Measurements from ENCODE around the gene GP1BA. TPM values are rescaled to one million over a fixed set of nuclear protein-coding genes. Genes with fewer than 3 reads are reported as not detected.
"Not testable (repeated sequence)": the region's sequence is repeated elsewhere in the genome, so short reads cannot be mapped to it uniquely, and the experiment has no call there.

Gene GP1BA
- total and polyA plus RNA-seq, 10 of the 15 experiments (the other 5 are each of a cell fraction or from before 2014, with no cell fraction given): 0.04 to 0.67 (median 0.28) TPM; not detected in 1

DNA sequence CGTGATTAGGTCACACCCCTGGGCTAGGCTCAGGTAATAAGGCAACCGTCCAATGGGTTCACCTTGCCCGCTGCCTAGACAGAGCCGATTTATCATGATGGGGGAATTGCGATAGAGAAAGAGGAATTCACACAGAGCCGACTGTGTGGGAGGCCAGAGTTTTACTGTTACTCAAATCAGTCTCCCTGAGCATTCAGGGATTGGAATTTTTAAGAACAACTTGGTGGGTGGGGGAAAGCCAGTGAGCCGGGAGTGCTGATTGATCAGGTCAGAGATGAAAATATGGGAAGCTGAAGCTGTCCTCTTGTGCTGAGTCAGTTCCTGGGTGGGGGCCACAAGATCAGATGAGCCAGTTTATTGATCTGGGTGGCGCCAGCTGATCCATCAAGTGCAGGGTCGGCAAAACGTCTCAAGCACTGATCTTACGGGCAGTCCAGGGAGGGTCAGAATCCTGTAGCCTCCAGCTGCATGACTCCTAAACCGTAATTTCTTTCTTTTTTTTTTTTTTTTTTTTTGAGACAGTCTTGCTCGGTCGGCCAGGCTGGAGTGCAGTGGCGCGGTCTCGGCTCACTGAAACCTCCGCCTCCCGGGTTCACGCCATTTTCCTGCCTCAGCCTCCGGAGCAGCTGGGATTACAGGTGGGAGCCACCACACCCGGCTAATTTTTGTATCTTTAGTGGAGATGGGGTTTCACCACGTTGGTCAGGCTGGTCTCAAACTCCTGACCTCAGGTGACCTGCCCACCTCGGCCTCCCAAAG is 5.3 kb upstream of the GP1BA start:
- WGBS (ENCODE audit: insufficient coverage, insufficient replicate concordance, low lambda C conversion rate, missing lambda C conversion rate): 88% methylated on average over 22 of the region's 24 CpGs
- H4K20me1 ChIP-seq (ENCODE audit: control insufficient read depth, insufficient read depth); FAIRE-seq; H3K27ac ChIP-seq (ENCODE audit: control insufficient read depth, insufficient read depth); RAD21 ChIA-PET (ENCODE audit: unreplicated experiment); H3K79me2 ChIP-seq (ENCODE audit: control insufficient read depth, insufficient read depth, low read length); H3K9ac ChIP-seq (ENCODE audit: control insufficient read depth, insufficient read depth, low read length); H3K27me3 ChIP-seq (replicated peaks in 1 of 2; ENCODE audit: control insufficient read depth in 2 of 2, insufficient read depth in 2 of 2, low read length in 1 of 2); BruUV-seq (replicated peaks); H3K9me3 ChIP-seq (replicated peaks; ENCODE audit: control insufficient read depth, insufficient read depth, low read length); POLR2A ChIA-PET; H3K4me2 ChIP-seq (ENCODE audit: control insufficient read depth, insufficient read depth); SMC1A ChIA-PET (ENCODE audit: uncharacterized antibody, unreplicated experiment); in situ Hi-C loops (cut with MboI); H2AFZ ChIP-seq (ENCODE audit: control insufficient read depth, low read depth, low read length); ATAC-seq; H3K4me3 ChIP-seq; DNase-seq (ENCODE audit: low read depth, low spot score); intact Hi-C loops (cut with micrococcal nuclease; ENCODE audit: unreplicated experiment); H3K36me3 ChIP-seq (ENCODE audit: control insufficient read depth in 2 of 2, insufficient read depth in 2 of 2, low read length in 1 of 2); H3K4me1 ChIP-seq (ENCODE audit: control insufficient read depth, insufficient read depth, low read length): not testable (repeated sequence)
- CTCF ChIA-PET: interaction anchor here (1.2 kb wide), 1 partner anchor 24 kb away, joined by 4 read pairs; the partner anchor contains the start of gene CHRNE

DNA sequence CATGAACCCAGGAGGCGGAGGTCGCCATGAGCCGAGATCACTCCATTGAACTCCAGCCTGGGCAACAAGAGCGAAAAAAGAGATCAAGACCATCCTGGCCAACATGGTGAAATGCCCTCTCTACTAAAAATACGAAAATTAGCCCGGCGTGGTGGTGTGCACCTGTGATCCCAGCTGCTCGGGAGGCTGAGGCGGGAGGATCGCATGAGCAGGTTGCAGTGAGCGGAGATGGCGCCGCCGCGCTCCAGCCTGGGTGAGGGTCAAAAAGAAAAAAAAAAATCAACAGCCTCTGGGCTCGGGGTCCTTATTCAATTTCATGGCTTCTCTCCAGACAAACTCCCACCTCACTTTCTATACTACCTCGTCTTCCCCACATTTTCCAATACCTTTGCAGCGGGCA is 3.2 kb upstream of the GP1BA start:
- Histone ChIP-seq H3K9me3 (replicated peaks; ENCODE audit: control insufficient read depth, insufficient read depth, low read length) (no peaks in the 10 kb centered on the region), H3K36me3 (ENCODE audit: control insufficient read depth in 2 of 2, insufficient read depth in 2 of 2, low read length in 1 of 2) (no peaks in the 10 kb centered on the region; a peak in 1 of 4 replicates), H4K20me1 (ENCODE audit: control insufficient read depth, insufficient read depth) (no peaks in the 10 kb centered on the region), H3K27ac (ENCODE audit: control insufficient read depth, insufficient read depth) (no peak overlapping the region), H3K4me2 (ENCODE audit: control insufficient read depth, insufficient read depth) (no peak overlapping the region), H3K79me2 (ENCODE audit: control insufficient read depth, insufficient read depth, low read length) (no peaks in the 10 kb centered on the region), H3K27me3 (replicated peaks in 1 of 2; ENCODE audit: control insufficient read depth in 2 of 2, insufficient read depth in 2 of 2, low read length in 1 of 2) (no peaks in the 10 kb centered on the region), H3K9ac (ENCODE audit: control insufficient read depth, insufficient read depth, low read length) (no peak overlapping the region), H3K4me1 (ENCODE audit: control insufficient read depth, insufficient read depth, low read length) (peaks cover 13% of the 10 kb centered on the region), H3K4me3 (no peak overlapping the region), H2AFZ (ENCODE audit: control insufficient read depth, low read depth, low read length) (no peak overlapping the region)
- POLR2A ChIA-PET: no interaction called here
- no TSS peak for BruUV-seq (replicated peaks)
- 98% methylated on average over 18 of the region's 18 CpGs for WGBS (ENCODE audit: insufficient coverage, insufficient replicate concordance, low lambda C conversion rate, missing lambda C conversion rate)
- SMC1A ChIA-PET (ENCODE audit: uncharacterized antibody, unreplicated experiment): no interaction called here
- ATAC-seq (no peak), DNase-seq (ENCODE audit: low read depth, low spot score) (no peak), FAIRE-seq (no peak)
- RAD21 ChIA-PET (ENCODE audit: unreplicated experiment): no interaction called here
- intact Hi-C loops (cut with micrococcal nuclease; ENCODE audit: unreplicated experiment) (no loop called here), in situ Hi-C loops (cut with MboI) (no loop called here)
- CTCF ChIA-PET: interaction anchor here (1.0 kb wide), 1 partner anchor 20 kb away, joined by 3 read pairs; no protein-coding TSS in a partner anchor
- TF ChIP-seq RB1 (IDR thresholded peaks at IDR 0.05; ENCODE audit: borderline replicate concordance) (no peak), RAD21 (IDR thresholded peaks at IDR 0.05; ENCODE audit: insufficient read depth, low read depth, low read length) (no peak), BACH1 (IDR thresholded peaks at IDR 0.05; ENCODE audit: borderline replicate concordance) (no peak), ZBED1 (IDR thresholded peaks at IDR 0.05; ENCODE audit: borderline replicate concordance) (no peak), BMI1 (IDR thresholded peaks at IDR 0.05; ENCODE audit: borderline replicate concordance) (no peak), NR2F1 (conservative IDR thresholded peaks at IDR 0.05) (no peak), RAD51 (IDR thresholded peaks at IDR 0.05) (no peak), MTA2 (IDR thresholded peaks at IDR 0.05; ENCODE audit: low read depth) (no peak), CHD2 (IDR thresholded peaks at IDR 0.05; ENCODE audit: borderline replicate concordance, low read depth, low read length) (no peak), SUZ12 (IDR thresholded peaks at IDR 0.05; ENCODE audit: unreplicated experiment) (no peak), BHLHE40 (IDR thresholded peaks at IDR 0.05; ENCODE audit: borderline replicate concordance in 1 of 2, low read depth in 2 of 2, low read length in 1 of 2) (no peak), JUNB (IDR thresholded peaks at IDR 0.05) (no peak), FOS (IDR thresholded peaks at IDR 0.05; ENCODE audit: borderline replicate concordance, extremely low read depth, insufficient read length) (no peak)
- TF ChIP-seq, protein P1, sequence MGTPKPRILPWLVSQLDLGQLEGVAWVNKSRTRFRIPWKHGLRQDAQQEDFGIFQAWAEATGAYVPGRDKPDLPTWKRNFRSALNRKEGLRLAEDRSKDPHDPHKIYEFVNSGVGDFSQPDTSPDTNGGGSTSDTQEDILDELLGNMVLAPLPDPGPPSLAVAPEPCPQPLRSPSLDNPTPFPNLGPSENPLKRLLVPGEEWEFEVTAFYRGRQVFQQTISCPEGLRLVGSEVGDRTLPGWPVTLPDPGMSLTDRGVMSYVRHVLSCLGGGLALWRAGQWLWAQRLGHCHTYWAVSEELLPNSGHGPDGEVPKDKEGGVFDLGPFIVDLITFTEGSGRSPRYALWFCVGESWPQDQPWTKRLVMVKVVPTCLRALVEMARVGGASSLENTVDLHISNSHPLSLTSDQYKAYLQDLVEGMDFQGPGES (IDR thresholded peaks at IDR 0.05): no peak
- TF ChIP-seq, protein P2, sequence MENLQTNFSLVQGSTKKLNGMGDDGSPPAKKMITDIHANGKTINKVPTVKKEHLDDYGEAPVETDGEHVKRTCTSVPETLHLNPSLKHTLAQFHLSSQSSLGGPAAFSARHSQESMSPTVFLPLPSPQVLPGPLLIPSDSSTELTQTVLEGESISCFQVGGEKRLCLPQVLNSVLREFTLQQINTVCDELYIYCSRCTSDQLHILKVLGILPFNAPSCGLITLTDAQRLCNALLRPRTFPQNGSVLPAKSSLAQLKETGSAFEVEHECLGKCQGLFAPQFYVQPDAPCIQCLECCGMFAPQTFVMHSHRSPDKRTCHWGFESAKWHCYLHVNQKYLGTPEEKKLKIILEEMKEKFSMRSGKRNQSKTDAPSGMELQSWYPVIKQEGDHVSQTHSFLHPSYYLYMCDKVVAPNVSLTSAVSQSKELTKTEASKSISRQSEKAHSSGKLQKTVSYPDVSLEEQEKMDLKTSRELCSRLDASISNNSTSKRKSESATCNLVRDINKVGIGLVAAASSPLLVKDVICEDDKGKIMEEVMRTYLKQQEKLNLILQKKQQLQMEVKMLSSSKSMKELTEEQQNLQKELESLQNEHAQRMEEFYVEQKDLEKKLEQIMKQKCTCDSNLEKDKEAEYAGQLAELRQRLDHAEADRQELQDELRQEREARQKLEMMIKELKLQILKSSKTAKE (IDR thresholded peaks at IDR 0.05; ENCODE audit: low read depth, poor library complexity, severe bottlenecking): no peak
